22Rv1 (cell line): ENCODE measurements around the gene IGSF22.
"Not testable (repeated sequence)": the region's sequence is repeated elsewhere in the genome, so short reads cannot be mapped to it uniquely, and the experiment has no call there.

Experiments used
- H3K27ac ChIP-seq: fragments of 450-650 bp; 2 replicates; pipeline ENCODE4 v1.5.1; 2017
- CTCF ChIP-seq: fragments of 450-650 bp; IDR thresholded peaks from 2 replicates; pipeline ENCODE4 v1.5.1; 2017; ENCODE audit warnings: mild to moderate bottlenecking
- ZFX ChIP-seq: fragments of 450-650 bp; IDR thresholded peaks from 2 replicates; pipeline ENCODE4 v1.6.1; 2017; ENCODE audit warnings: antibody characterized with exemption, borderline replicate concordance

IGSF22 gene

GRCh38 chr11:18699269-18699596 lies 26.8 kb downstream of the IGSF22 start:
- TF ChIP-seq CTCF: no peak
- no peak for TF ChIP-seq ZFX
- peak overlapping the region; percentile 51 for H3K27ac ChIP-seq

GRCh38 chr11:18698341-18699268 lies 27.4 kb downstream of the IGSF22 start, which contains the start of gene TMEM86A:
Gene TMEM86A (plus strand): TSS chr11:18698779. CDS start chr11:18698887, 108 bp downstream.
- no peak for TF ChIP-seq ZFX
- no peak for TF ChIP-seq CTCF
- peak within 1 kb of the TSS; percentile 51 for H3K27ac ChIP-seq

GRCh38 chr11:18697576-18697975 lies 28.4 kb downstream of the IGSF22 start:
- no peak for TF ChIP-seq CTCF
- TF ChIP-seq ZFX: no peak
- no peak overlapping the region for H3K27ac ChIP-seq

- TF ChIP-seq ZFX (no peak), CTCF (no peak)
- no peak overlapping the region for H3K27ac ChIP-seq
These were observed 29.3 kb downstream of the IGSF22 start for GRCh38 chr11:18696638-18697225.

GRCh38 chr11:18692941-18693760 lies 32.8 kb downstream of the IGSF22 start:
- TF ChIP-seq ZFX (no peak), CTCF (no peak)
- no peak overlapping the region for H3K27ac ChIP-seq

- H3K27ac ChIP-seq: not testable (repeated sequence)
These were observed 34.4 kb downstream of the IGSF22 start for GRCh38 chr11:18691467-18692140.

- no peak overlapping the region for H3K27ac ChIP-seq
- TF ChIP-seq CTCF: no peak
- no peak for TF ChIP-seq ZFX
These were observed 41.7 kb downstream of the IGSF22 start for GRCh38 chr11:18684267-18684666.
